K562 (cell line): ENCODE data around the gene PAFAH1B2. TPM values are rescaled to one million over a fixed set of nuclear protein-coding genes. Genes with fewer than 3 reads are reported as not detected.

ENCODE experiments used
- ATAC-seq: fragments of 200-7000 bp; cut with Tn5 transposase; 3 replicates; pipeline ENCODE4 v1.9.1; 2020; ENCODE audit warnings: moderate library complexity
- BruUV-seq: library from RNA; stranded (reverse); fragments of 400-500 nt; replicated peaks from 2 replicates; lab custom pipeline; 2021; lab: Mats Ljungman, UMichigan
- CTCF ChIA-PET: fragments of 300-600 bp; formaldehyde crosslinking; extraction: SDS; loops from one replicate; lab custom pipeline; 2021; ENCODE audit warnings: low intra/inter-chr PET ratio; lab: Yijun Ruan, JAX
- POLR2A ChIA-PET: fragments of 300-600, 350-650 bp; sonication (Branson Sonifier 250); formaldehyde crosslinking; extraction: SDS; loops from one replicate; lab custom pipeline; 2021; ENCODE audit warnings: antibody characterized with exemption, inconsistent platforms; lab: Yijun Ruan, JAX
- DNase-seq, 4 experiments: peaks; one replicate each; pipeline versions ENCODE4 v3.0.0 to v3.0.0-alpha.2; 2011 to 2018; ENCODE audit warnings: low spot score in 3 of 4, mixed read lengths in 3 of 4; ENCODE audit errors: extremely low read depth in 1 of 4
- FAIRE-seq: peaks from 2 replicates; lab custom pipeline; 2011; peaks lifted over from hg19 to GRCh38; lab: Jason Lieb, UNC
- H2AFZ ChIP-seq: 2 replicates; pipeline ENCODE4 v1.6.0; 2011; ENCODE audit warnings: low read depth, low read length, control low read depth, inconsistent platforms
- H3K27ac ChIP-seq: fragments of 200-600 bp; 3 replicates; pipeline ENCODE4 v1.8.0; 2011; ENCODE audit warnings: low read depth, mild to moderate bottlenecking, control low read depth, inconsistent platforms, low read length, moderate library complexity, mixed read lengths; ENCODE audit errors: extremely low read depth
- H3K27me3 ChIP-seq, 2 experiments: fragments of 300-600 bp in 1 of 2; 2 replicates in 1 of 2; 3 replicates in 1 of 2; pipeline versions ENCODE4 v1.6.0 to v1.8.0; 2011; ENCODE audit warnings: inconsistent platforms in 2 of 2, low read length in 2 of 2, mild to moderate bottlenecking in 1 of 2, mixed read lengths in 1 of 2, moderate library complexity in 1 of 2; ENCODE audit not compliant: control insufficient read depth in 2 of 2, insufficient read depth in 2 of 2
- H3K36me3 ChIP-seq: fragments of 300-600 bp; 3 replicates; pipeline ENCODE4 v1.8.0; 2011; ENCODE audit warnings: mild to moderate bottlenecking, low read length, inconsistent platforms; ENCODE audit not compliant: control insufficient read depth, insufficient read depth
- H3K4me1 ChIP-seq, 2 experiments: fragments of 200-600 bp in 1 of 2; replicated peaks in 1 of 2; 2 replicates in 1 of 2; 3 replicates in 1 of 2; pipeline versions ENCODE4 v1.5.1 to v1.8.0; 2011; ENCODE audit warnings: inconsistent platforms in 2 of 2, low read length in 2 of 2, mild to moderate bottlenecking in 1 of 2, mixed read lengths in 1 of 2, moderate library complexity in 1 of 2; ENCODE audit not compliant: control insufficient read depth in 2 of 2, insufficient read depth in 2 of 2
- H3K4me2 ChIP-seq: 2 replicates; pipeline ENCODE4 v1.6.1; 2011; ENCODE audit warnings: low read length, control low read depth, inconsistent platforms, mixed read lengths; ENCODE audit not compliant: insufficient read depth
- H3K4me3 ChIP-seq: fragments of 200-600 bp; sonication (generic), shearing (Covaris generic); 2 replicates; pipeline ENCODE4 v1.5.1; 2016; ENCODE audit warnings: control low read depth, inconsistent platforms
- H3K79me2 ChIP-seq: fragments of 200-600 bp; 3 replicates; pipeline ENCODE4 v1.8.0; 2011; ENCODE audit warnings: low read length, inconsistent platforms; ENCODE audit not compliant: control insufficient read depth, insufficient read depth
- H3K9ac ChIP-seq, 2 experiments: 2 replicates each; pipeline versions ENCODE4 v1.6.0 to v1.6.1; 2011; ENCODE audit warnings: low read depth in 2 of 2, low read length in 2 of 2, control low read depth in 1 of 2, inconsistent platforms in 1 of 2, mild to moderate bottlenecking in 1 of 2, mixed read lengths in 1 of 2; ENCODE audit not compliant: insufficient read depth in 1 of 2
- H3K9me1 ChIP-seq: one replicate; pipeline ENCODE4 v1.6.0; 2011; ENCODE audit warnings: inconsistent platforms, mild to moderate bottlenecking, low read length, moderate library complexity; ENCODE audit not compliant: control insufficient read depth, insufficient read depth
- H3K9me3 ChIP-seq: replicated peaks from 2 replicates; pipeline ENCODE4 v1.5.1; 2011; ENCODE audit warnings: low read depth, low read length, inconsistent platforms; ENCODE audit not compliant: control insufficient read depth, insufficient read depth
- H4K20me1 ChIP-seq: replicated peaks from 2 replicates; pipeline ENCODE4 v1.6.1; 2011; ENCODE audit warnings: low read length, inconsistent platforms, mixed read lengths; ENCODE audit not compliant: control insufficient read depth, insufficient read depth
- HNRNPH1 ChIP-seq: fragments of 200-400 bp; formaldehyde crosslinking; optimal IDR thresholded peaks from 2 replicates; pipeline ENCODE3; 2017; ENCODE audit warnings: low read depth, mild to moderate bottlenecking, low read length, moderate library complexity
- ILF3 ChIP-seq: fragments of 450-650 bp; IDR thresholded peaks from 2 replicates; pipeline ENCODE4 v1.6.1; 2018; ENCODE audit warnings: antibody characterized with exemption, mild to moderate bottlenecking, moderate library complexity, borderline replicate concordance
- MLLT1 ChIP-seq, 2 experiments: fragments of 450-650 bp; IDR thresholded peaks; 2 replicates each; pipeline ENCODE4 v1.6.1; 2016
- NR1H2 ChIP-seq: sonication (generic); formaldehyde crosslinking; IDR thresholded peaks from 2 replicates; pipeline ENCODE4 v1.4.0; 2020; ENCODE audit warnings: mild to moderate bottlenecking, missing genetic modification reagents
- NUFIP1 ChIP-seq: fragments of 450-650 bp; IDR thresholded peaks from 2 replicates; pipeline ENCODE4 v1.6.1; 2018; ENCODE audit not compliant: partially characterized antibody
- PCBP2 ChIP-seq: fragments of 200-400 bp; formaldehyde crosslinking; IDR thresholded peaks from 2 replicates; pipeline ENCODE4 v1.6.1; 2018; ENCODE audit warnings: low read length, low read depth, mild to moderate bottlenecking, moderate library complexity; ENCODE audit not compliant: poor library complexity, severe bottlenecking
- SRSF9 ChIP-seq: fragments of 200-400 bp; formaldehyde crosslinking; IDR thresholded peaks from 2 replicates; pipeline ENCODE4 v1.6.1; 2017; ENCODE audit warnings: low read depth, low read length, borderline replicate concordance
- TAF15 ChIP-seq: fragments of 200-400 bp; formaldehyde crosslinking; IDR thresholded peaks from 2 replicates; pipeline ENCODE4 v1.6.1; 2017; ENCODE audit warnings: mild to moderate bottlenecking, low read depth, low read length, moderate library complexity
- THAP7 ChIP-seq: fragments of 250-450 bp; sonication (Bioruptor Pico); IDR thresholded peaks from 2 replicates; pipeline ENCODE4 v1.5.0; 2021
- ZNF282 ChIP-seq: sonication (generic); formaldehyde crosslinking; IDR thresholded peaks from 2 replicates; pipeline ENCODE4 v1.8.1; 2023; ENCODE audit warnings: missing genetic modification reagents
- WGBS: fragments of 100-300 bp; shearing (Covaris generic); methylation state at CpG from one replicate; pipeline ENCODE4 v1.1.6; 2016; ENCODE audit warnings: low coverage, mixed read lengths; ENCODE audit not compliant: insufficient coverage; ENCODE audit errors: missing lambda C conversion rate; 5-methylcytosine and 5-hydroxymethylcytosine counted together
- in situ Hi-C: fragments of 300-500 bp; cut with MboI; formaldehyde crosslinking; loops from 4 replicates; pipeline ENCODE4 v1.15.0; 2018; ENCODE audit warnings: inconsistent platforms, mixed read lengths
- intact Hi-C: fragments of 100-400 bp; cut with micrococcal nuclease; formaldehyde crosslinking; loops from 2 replicates; pipeline ENCODE4 v1.14.2; 2022
- polyA plus RNA-seq, 8 experiments: library from polyadenylated mRNA; depleted of rRNA in 4 of 8; stranded (reverse) in 5 of 8; unstranded in 3 of 8; fragments of >200 nt; fragmentation: Nextera tagmentation in 2 of 8; fragmentation: Illumina TruSeq in 1 of 8; extraction: Ambion mirVana in 2 of 8; extraction: Trizol in 1 of 8; gene quantifications; 2 replicates each; pipeline versions ENCODE4 v1.2.1 to v1.2.3, GENCODE V29; 2011 to 2014; ENCODE audit warnings: inconsistent platforms in 1 of 8, missing spikeins in 1 of 8
- total RNA-seq, 7 experiments: library from RNA; depleted of rRNA in 6 of 7; stranded (reverse); fragments of >200 nt in 6 of 7; fragmentation: Illumina TruSeq in 2 of 7; extraction: Trizol in 2 of 7; gene quantifications; 2 replicates each; pipeline versions ENCODE4 v1.2.1 to v1.2.3, GENCODE V29; 2011 to 2021; ENCODE audit warnings: low replicate concordance in 1 of 7
- TF ChIP-seq, protein P1 (sequence below), 2 experiments: IDR thresholded peaks; 2 replicates each; pipeline ENCODE4 v1.6.1; 2012; ENCODE audit warnings: improper control_type of control experiment in 2 of 2, low read depth in 2 of 2, low read length in 2 of 2, borderline replicate concordance in 1 of 2

Gene PAFAH1B2
- total and polyA plus RNA-seq, 9 of the 15 experiments (the other 6 are each of a cell fraction or from before 2014, with no cell fraction given), result 27.8 to 94.7 (median 64.9) TPM

DNA sequence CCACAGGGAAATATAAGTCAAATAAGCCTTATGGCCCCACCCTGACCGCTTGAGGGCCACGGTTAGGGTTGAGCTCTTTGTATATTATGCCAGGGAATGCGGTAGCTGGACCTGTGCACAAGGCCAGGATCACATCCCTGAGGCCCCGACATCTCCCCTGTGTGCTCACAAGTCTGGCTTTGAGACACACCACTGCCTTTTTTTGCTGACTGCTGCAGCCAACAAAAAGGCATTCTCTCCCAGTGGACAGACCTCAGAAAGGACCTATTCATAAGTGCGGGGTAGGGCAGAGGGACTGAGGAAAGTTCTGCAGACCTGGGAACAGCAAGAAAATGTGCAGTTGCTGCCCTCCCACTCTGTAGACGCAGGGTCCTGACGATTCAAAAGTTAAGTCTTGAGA, 31.0 kb downstream of the PAFAH1B2 start:
- Histone ChIP-seq H3K9me1 (no peaks in the 10 kb centered on the region), H3K4me2 (no peak overlapping the region), H3K27ac (no peak overlapping the region), H4K20me1 (peaks cover 14% of the 10 kb centered on the region; the same call in 1 of the 2 replicates)
- FAIRE-seq, result no peak
- no peak for TF ChIP-seq PCBP2
- no peak for TF ChIP-seq ZNF282
- TF ChIP-seq, protein P1, sequence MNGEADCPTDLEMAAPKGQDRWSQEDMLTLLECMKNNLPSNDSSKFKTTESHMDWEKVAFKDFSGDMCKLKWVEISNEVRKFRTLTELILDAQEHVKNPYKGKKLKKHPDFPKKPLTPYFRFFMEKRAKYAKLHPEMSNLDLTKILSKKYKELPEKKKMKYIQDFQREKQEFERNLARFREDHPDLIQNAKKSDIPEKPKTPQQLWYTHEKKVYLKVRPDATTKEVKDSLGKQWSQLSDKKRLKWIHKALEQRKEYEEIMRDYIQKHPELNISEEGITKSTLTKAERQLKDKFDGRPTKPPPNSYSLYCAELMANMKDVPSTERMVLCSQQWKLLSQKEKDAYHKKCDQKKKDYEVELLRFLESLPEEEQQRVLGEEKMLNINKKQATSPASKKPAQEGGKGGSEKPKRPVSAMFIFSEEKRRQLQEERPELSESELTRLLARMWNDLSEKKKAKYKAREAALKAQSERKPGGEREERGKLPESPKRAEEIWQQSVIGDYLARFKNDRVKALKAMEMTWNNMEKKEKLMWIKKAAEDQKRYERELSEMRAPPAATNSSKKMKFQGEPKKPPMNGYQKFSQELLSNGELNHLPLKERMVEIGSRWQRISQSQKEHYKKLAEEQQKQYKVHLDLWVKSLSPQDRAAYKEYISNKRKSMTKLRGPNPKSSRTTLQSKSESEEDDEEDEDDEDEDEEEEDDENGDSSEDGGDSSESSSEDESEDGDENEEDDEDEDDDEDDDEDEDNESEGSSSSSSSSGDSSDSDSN (IDR thresholded peaks at IDR 0.05; ENCODE audit: borderline replicate concordance in 1 of 2, low read depth in 2 of 2, low read length in 2 of 2), result no peak
- no peak for TF ChIP-seq HNRNPH1
- TF ChIP-seq NUFIP1, result no peak
- no peak for TF ChIP-seq MLLT1 (IDR thresholded peaks at IDR 0.05)
- TF ChIP-seq NR1H2 (CRISPR knock-in tag), result no peak
- TF ChIP-seq SRSF9, result no peak
- TF ChIP-seq TAF15, result no peak
- TF ChIP-seq ILF3, result no peak
- TF ChIP-seq THAP7, result no peak
- TF ChIP-seq, all 486 proteins: peak for 0
- Histone ChIP-seq H3K4me1 (peaks cover 47 to 49% of the 10 kb centered on the region in 2 experiments), H3K4me3 (no peak overlapping the region), H3K36me3 (peaks cover 19% of the 10 kb centered on the region; the same call in 2 of the 3 replicates), H3K79me2 (peaks cover 11% of the 10 kb centered on the region), H3K9me3 (no peaks in the 10 kb centered on the region), H3K9ac (no peak overlapping the region; a peak in 1 of 4 replicates), H3K27me3 (no peaks in the 10 kb centered on the region), H2AFZ (no peak overlapping the region)
- ChIA-PET CTCF (no interaction called here), POLR2A (interaction anchor here (1.0 to 1.4 kb wide), 2 partner anchors 12 to 28 kb away, joined by 3 to 4 read pairs; no protein-coding TSS in a partner anchor)
- intact Hi-C loops (no loop called here), in situ Hi-C loops (no loop called here)
- 76% methylated on average over 7 of the region's 7 CpGs for WGBS
- ATAC-seq (no peak), DNase-seq (no peak)
- BruUV-seq, result no TSS peak
